K562 (cell line): ENCODE data around the gene ZMYND19. TPM values are rescaled to one million over a fixed set of nuclear protein-coding genes. Genes with fewer than 3 reads are reported as not detected.

Experiments used
- ATF4 ChIP-seq: fragments of 450-650 bp; formaldehyde crosslinking; IDR thresholded peaks from 2 replicates; pipeline ENCODE4 v1.4.0; 2022; ENCODE audit warnings: mild to moderate bottlenecking, moderate library complexity
- BRCA1 ChIP-seq, 2 experiments: fragments of 450-650 bp in 1 of 2; sonication (generic) in 1 of 2; formaldehyde crosslinking in 1 of 2; IDR thresholded peaks; 2 replicates each; pipeline versions ENCODE4 v1.5.0 to v1.6.1; 2017 to 2020; ENCODE audit warnings: mild to moderate bottlenecking in 1 of 2, missing genetic modification reagents in 1 of 2
- CBFA2T2 ChIP-seq: fragments of 450-650 bp; conservative IDR thresholded peaks from 2 replicates; pipeline ENCODE4 v1.6.1; 2017; ENCODE audit warnings: mild to moderate bottlenecking
- E2F4 ChIP-seq: sonication (generic); formaldehyde crosslinking; IDR thresholded peaks from 2 replicates; pipeline ENCODE4 v1.8.0; 2022; ENCODE audit warnings: mild to moderate bottlenecking, low read depth, missing genetic modification reagents
- FOXK1 ChIP-seq: sonication (generic); formaldehyde crosslinking; IDR thresholded peaks from 2 replicates; pipeline ENCODE4 v1.8.0; 2022; ENCODE audit warnings: missing genetic modification reagents, mild to moderate bottlenecking, borderline replicate concordance
- GABPB2 ChIP-seq: fragments of 250-450 bp; sonication (Bioruptor Pico); conservative IDR thresholded peaks from 2 replicates; pipeline ENCODE4 v1.5.1; 2021; ENCODE audit warnings: mild to moderate bottlenecking
- HNRNPL ChIP-seq: fragments of 200-400 bp; formaldehyde crosslinking; IDR thresholded peaks from 2 replicates; pipeline ENCODE4 v1.6.1; 2017; ENCODE audit warnings: low read depth, mild to moderate bottlenecking, low read length
- PRMT5 ChIP-seq: sonication (generic); formaldehyde crosslinking; IDR thresholded peaks from 2 replicates; pipeline ENCODE4 v1.5.0; 2020; ENCODE audit warnings: missing genetic modification reagents
- SNIP1 ChIP-seq: fragments of 450-650 bp; IDR thresholded peaks from 2 replicates; pipeline ENCODE4 v1.7.1; 2017; ENCODE audit warnings: low read depth, mild to moderate bottlenecking
- STAT5A ChIP-seq: IDR thresholded peaks from 2 replicates; pipeline ENCODE4 v1.6.1; 2012; ENCODE audit warnings: low read length, inconsistent platforms, borderline replicate concordance
- TAF15 ChIP-seq: fragments of 200-400 bp; formaldehyde crosslinking; IDR thresholded peaks from 2 replicates; pipeline ENCODE4 v1.6.1; 2017; ENCODE audit warnings: mild to moderate bottlenecking, low read depth, low read length, moderate library complexity
- TBP ChIP-seq: optimal IDR thresholded peaks from 2 replicates; pipeline ENCODE3; 2011; ENCODE audit warnings: low read depth, low read length, improper control_type of control experiment
- ZBTB11 ChIP-seq, 3 experiments: fragments of 200-800 bp in 1 of 3; fragments of 250-450 bp in 1 of 3; fragments of 450-650 bp in 1 of 3; sonication (Bioruptor Pico) in 1 of 3; sonication (Bioruptor generic) in 1 of 3; formaldehyde crosslinking in 1 of 3; IDR thresholded peaks; 2 replicates each; pipeline versions ENCODE4 v1.6.1 to v1.8.0; 2016 to 2022; ENCODE audit warnings: mild to moderate bottlenecking in 2 of 3, missing genetic modification characterization in 2 of 3, missing compliant biosample characterization in 1 of 3, moderate library complexity in 1 of 3
- ZNF316 ChIP-seq: fragments of 450-650 bp; IDR thresholded peaks from 2 replicates; pipeline ENCODE4 v1.6.1; 2016
- ZNF408 ChIP-seq: fragments of 250-450 bp; sonication (Bioruptor Pico); IDR thresholded peaks from 2 replicates; pipeline ENCODE4 v1.4.0; 2020; ENCODE audit warnings: low read depth, mild to moderate bottlenecking, moderate library complexity
- polyA plus RNA-seq, 8 experiments: library from polyadenylated mRNA; depleted of rRNA in 4 of 8; stranded (reverse) in 5 of 8; unstranded in 3 of 8; fragments of >200 nt; fragmentation: Nextera tagmentation in 2 of 8; fragmentation: Illumina TruSeq in 1 of 8; extraction: Ambion mirVana in 2 of 8; extraction: Trizol in 1 of 8; gene quantifications; 2 replicates each; pipeline versions ENCODE4 v1.2.1 to v1.2.3, GENCODE V29; 2011 to 2014; ENCODE audit warnings: inconsistent platforms in 1 of 8, missing spikeins in 1 of 8
- total RNA-seq, 7 experiments: library from RNA; depleted of rRNA in 6 of 7; stranded (reverse); fragments of >200 nt in 6 of 7; fragmentation: Illumina TruSeq in 2 of 7; extraction: Trizol in 2 of 7; gene quantifications; 2 replicates each; pipeline versions ENCODE4 v1.2.1 to v1.2.3, GENCODE V29; 2011 to 2021; ENCODE audit warnings: low replicate concordance in 1 of 7
- TF ChIP-seq, protein P1 (sequence below): conservative IDR thresholded peaks from 2 replicates; pipeline ENCODE4 v1.6.1; 2011; ENCODE audit warnings: low read depth, mild to moderate bottlenecking, low read length; ENCODE audit not compliant: control insufficient read depth
- TF ChIP-seq, protein P2 (sequence below): fragments of 250-450 bp; sonication (Bioruptor Pico); IDR thresholded peaks from 2 replicates; pipeline ENCODE4 v1.8.0; 2022; ENCODE audit warnings: inconsistent platforms, mild to moderate bottlenecking, moderate library complexity, borderline replicate concordance

ZMYND19 gene
- total and polyA plus RNA-seq, 9 of the 15 experiments (the other 6 are each of a cell fraction or from before 2014, with no cell fraction given) = 1.0 to 86.7 (median 44.0) TPM

DNA sequence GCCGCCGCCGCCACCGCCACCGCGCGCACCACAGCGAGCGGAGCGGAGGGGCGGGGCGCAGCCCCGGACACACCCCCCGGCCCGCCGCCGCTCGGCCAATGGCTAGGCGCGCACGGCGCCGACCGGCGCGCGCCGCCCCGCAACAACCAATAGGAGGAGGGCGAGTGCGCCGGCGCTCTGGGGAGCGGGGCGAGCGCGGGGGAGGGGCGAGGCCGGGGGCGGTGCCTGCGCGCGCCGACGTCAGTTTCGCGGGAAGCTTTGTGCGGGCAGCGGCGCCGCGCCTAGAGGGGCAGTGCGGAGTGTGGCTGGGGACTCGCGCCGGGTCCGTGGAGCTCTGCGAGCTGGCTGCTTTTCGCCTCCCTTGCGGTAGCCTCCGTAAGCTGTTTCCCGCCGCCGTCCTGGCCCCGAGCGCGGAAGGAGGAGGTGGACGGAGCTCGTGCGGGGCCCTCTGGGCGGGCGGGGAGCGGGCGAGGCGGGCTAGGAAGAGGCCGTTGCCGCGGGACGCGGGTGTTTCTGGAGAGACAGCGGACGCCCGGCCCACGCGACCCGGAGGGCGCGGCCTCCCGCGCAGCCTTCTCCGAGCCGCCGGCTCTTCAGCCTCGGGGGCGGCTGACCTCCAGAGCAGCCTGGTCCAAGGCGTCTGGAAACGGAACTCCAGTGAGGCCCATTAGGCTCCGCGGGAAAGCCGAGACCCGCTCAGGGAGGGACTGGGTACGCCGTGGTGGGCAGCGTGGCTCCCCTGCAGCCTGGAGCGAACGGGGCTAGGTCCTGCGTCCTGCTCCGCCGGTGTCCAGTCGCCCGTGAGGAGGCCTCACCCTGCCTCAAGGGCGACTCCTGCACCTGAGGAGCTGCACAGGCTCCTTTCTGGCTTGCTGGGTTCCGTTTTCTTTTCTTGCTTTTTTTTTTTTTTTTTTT lies at the start of gene ZMYND19 (continued):
- TF ChIP-seq HNRNPL = no peak
- TF ChIP-seq, protein P1, sequence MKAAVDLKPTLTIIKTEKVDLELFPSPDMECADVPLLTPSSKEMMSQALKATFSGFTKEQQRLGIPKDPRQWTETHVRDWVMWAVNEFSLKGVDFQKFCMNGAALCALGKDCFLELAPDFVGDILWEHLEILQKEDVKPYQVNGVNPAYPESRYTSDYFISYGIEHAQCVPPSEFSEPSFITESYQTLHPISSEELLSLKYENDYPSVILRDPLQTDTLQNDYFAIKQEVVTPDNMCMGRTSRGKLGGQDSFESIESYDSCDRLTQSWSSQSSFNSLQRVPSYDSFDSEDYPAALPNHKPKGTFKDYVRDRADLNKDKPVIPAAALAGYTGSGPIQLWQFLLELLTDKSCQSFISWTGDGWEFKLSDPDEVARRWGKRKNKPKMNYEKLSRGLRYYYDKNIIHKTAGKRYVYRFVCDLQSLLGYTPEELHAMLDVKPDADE = peak; percentile 59; the same call in 1 of the 2 replicates
- no peak for TF ChIP-seq TAF15
- no peak for TF ChIP-seq ZNF408 (CRISPR knock-in tag)
- TF ChIP-seq TBP = peak; percentile 37
- peak; percentile 70; the same call in 1 of the 2 replicates for TF ChIP-seq E2F4 (CRISPR knock-in tag)
- no peak for TF ChIP-seq SNIP1
- TF ChIP-seq, protein P2, sequence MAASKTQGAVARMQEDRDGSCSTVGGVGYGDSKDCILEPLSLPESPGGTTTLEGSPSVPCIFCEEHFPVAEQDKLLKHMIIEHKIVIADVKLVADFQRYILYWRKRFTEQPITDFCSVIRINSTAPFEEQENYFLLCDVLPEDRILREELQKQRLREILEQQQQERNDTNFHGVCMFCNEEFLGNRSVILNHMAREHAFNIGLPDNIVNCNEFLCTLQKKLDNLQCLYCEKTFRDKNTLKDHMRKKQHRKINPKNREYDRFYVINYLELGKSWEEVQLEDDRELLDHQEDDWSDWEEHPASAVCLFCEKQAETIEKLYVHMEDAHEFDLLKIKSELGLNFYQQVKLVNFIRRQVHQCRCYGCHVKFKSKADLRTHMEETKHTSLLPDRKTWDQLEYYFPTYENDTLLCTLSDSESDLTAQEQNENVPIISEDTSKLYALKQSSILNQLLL (CRISPR knock-in tag) = no peak
- TF ChIP-seq ZBTB11 (CRISPR knock-in tag; IDR thresholded peaks at IDR 0.05) = no peak
- no peak for TF ChIP-seq ATF4 (CRISPR knock-in tag)
- TF ChIP-seq BRCA1 (IDR thresholded peaks at IDR 0.05) = no peak
- no peak for TF ChIP-seq BRCA1 (CRISPR knock-in tag; IDR thresholded peaks at IDR 0.05)
- peak; percentile 60 for TF ChIP-seq ZNF316
- TF ChIP-seq PRMT5 (CRISPR knock-in tag) = no peak
- no peak for TF ChIP-seq CBFA2T2
- no peak for TF ChIP-seq GABPB2
- no peak for TF ChIP-seq STAT5A
- TF ChIP-seq FOXK1 (CRISPR knock-in tag) = peak; percentile 70; the same call in 1 of the 2 replicates
